HepG2 (cell line): ENCODE results near the gene EXOC7. TPM values are rescaled to one million over a fixed set of nuclear protein-coding genes. Genes with fewer than 3 reads are reported as not detected.

ENCODE experiments used
- FOXC1 ChIP-seq: sonication (generic); formaldehyde crosslinking; IDR thresholded peaks from 2 replicates; pipeline ENCODE4 v1.8.0; 2022; ENCODE audit warnings: mild to moderate bottlenecking, missing genetic modification reagents, borderline replicate concordance
- KDM4B ChIP-seq: sonication (generic); formaldehyde crosslinking; IDR thresholded peaks from 2 replicates; pipeline ENCODE4 v1.4.0; 2020; ENCODE audit warnings: missing genetic modification reagents
- NFYB ChIP-seq: sonication (generic); formaldehyde crosslinking; IDR thresholded peaks from 2 replicates; pipeline ENCODE4 v1.4.0; 2020; ENCODE audit warnings: missing genetic modification reagents
- PLSCR1 ChIP-seq: sonication (generic); formaldehyde crosslinking; IDR thresholded peaks from 2 replicates; pipeline ENCODE4 v1.5.0; 2020; ENCODE audit warnings: missing genetic modification reagents, mild to moderate bottlenecking, borderline replicate concordance
- PRMT3 ChIP-seq: sonication (generic); formaldehyde crosslinking; IDR thresholded peaks from 2 replicates; pipeline ENCODE4 v1.8.1; 2022; ENCODE audit warnings: low read depth, mild to moderate bottlenecking, moderate library complexity, missing genetic modification reagents, borderline replicate concordance
- SNAPC4 ChIP-seq: sonication (generic); formaldehyde crosslinking; IDR thresholded peaks from 2 replicates; pipeline ENCODE4 v1.4.0; 2020; ENCODE audit warnings: mild to moderate bottlenecking, missing genetic modification reagents
- ZKSCAN8 ChIP-seq: IDR thresholded peaks from 2 replicates; pipeline ENCODE4 v1.6.1; 2016; ENCODE audit warnings: borderline replicate concordance, missing genetic modification reagents, missing compliant biosample characterization
- ZNF205 ChIP-seq: IDR thresholded peaks from 2 replicates; pipeline ENCODE4 v1.6.1; 2018; ENCODE audit warnings: missing biosample characterization, missing genetic modification reagents
- ZNF329 ChIP-seq: sonication (generic); formaldehyde crosslinking; IDR thresholded peaks from 2 replicates; pipeline ENCODE4 v1.9.0; 2021; ENCODE audit warnings: low read depth, mild to moderate bottlenecking, missing genetic modification reagents
- ZNF350 ChIP-seq: sonication (generic); formaldehyde crosslinking; IDR thresholded peaks from 2 replicates; pipeline ENCODE4 v1.4.0; 2020; ENCODE audit warnings: mild to moderate bottlenecking, low read depth, missing genetic modification reagents, borderline replicate concordance
- ZNF530 ChIP-seq: sonication (generic); formaldehyde crosslinking; IDR thresholded peaks from 2 replicates; pipeline ENCODE4 v1.5.0; 2020; ENCODE audit warnings: low read depth, mild to moderate bottlenecking, missing genetic modification reagents
- ZNF607 ChIP-seq: sonication (generic); formaldehyde crosslinking; IDR thresholded peaks from 2 replicates; pipeline ENCODE4 v1.5.1; 2020; ENCODE audit warnings: missing genetic modification reagents, mild to moderate bottlenecking, borderline replicate concordance
- ZNF644 ChIP-seq: IDR thresholded peaks from 2 replicates; pipeline ENCODE4 v1.6.1; 2016; ENCODE audit warnings: low read depth
- ZNF749 ChIP-seq: sonication (generic); formaldehyde crosslinking; IDR thresholded peaks from 2 replicates; pipeline ENCODE4 v1.8.0; 2022; ENCODE audit warnings: mild to moderate bottlenecking, missing genetic modification reagents, moderate library complexity, borderline replicate concordance
- ZNF841 ChIP-seq: sonication (generic); formaldehyde crosslinking; IDR thresholded peaks from 2 replicates; pipeline ENCODE4 v1.8.1; 2023; ENCODE audit warnings: missing genetic modification reagents, borderline replicate concordance
- polyA plus RNA-seq, 8 experiments: library from polyadenylated mRNA; depleted of rRNA in 3 of 8; stranded (reverse) in 7 of 8; unstranded in 1 of 8; fragments of >200 nt; fragmentation: Illumina TruSeq in 4 of 8; extraction: Trizol in 4 of 8; gene quantifications; 2 replicates each; pipeline versions ENCODE4 v1.2.1 to v1.2.3, GENCODE V29; 2011 to 2016; ENCODE audit warnings: low read depth in 4 of 8, missing spikeins in 1 of 8, mixed read lengths in 1 of 8; ENCODE audit not compliant: insufficient read depth in 1 of 8
- total RNA-seq, 5 experiments: library from RNA; depleted of rRNA; stranded (reverse); fragments of >200 nt; fragmentation: Illumina TruSeq; extraction: Trizol; gene quantifications; 2 replicates each; pipeline ENCODE4 v1.2.3, GENCODE V29; 2016; ENCODE audit warnings: low read depth in 1 of 5
- TF ChIP-seq, protein P1 (sequence below): sonication (generic); formaldehyde crosslinking; IDR thresholded peaks from 2 replicates; pipeline ENCODE4 v1.5.0; 2020; ENCODE audit warnings: mild to moderate bottlenecking, missing genetic modification reagents, borderline replicate concordance
- TF ChIP-seq, protein P2 (sequence below): IDR thresholded peaks from 2 replicates; pipeline ENCODE4 v1.6.1; 2016; ENCODE audit warnings: low read depth
- TF ChIP-seq, protein P3 (sequence below): sonication (generic); formaldehyde crosslinking; IDR thresholded peaks from 2 replicates; pipeline ENCODE4 v1.8.0; 2022; ENCODE audit warnings: missing genetic modification reagents, mild to moderate bottlenecking, borderline replicate concordance

Gene EXOC7
- total and polyA plus RNA-seq, 2 of the 13 experiments (the other 11 are each of a cell fraction or from before 2014, with no cell fraction given), result 86.9 to 116 TPM

DNA sequence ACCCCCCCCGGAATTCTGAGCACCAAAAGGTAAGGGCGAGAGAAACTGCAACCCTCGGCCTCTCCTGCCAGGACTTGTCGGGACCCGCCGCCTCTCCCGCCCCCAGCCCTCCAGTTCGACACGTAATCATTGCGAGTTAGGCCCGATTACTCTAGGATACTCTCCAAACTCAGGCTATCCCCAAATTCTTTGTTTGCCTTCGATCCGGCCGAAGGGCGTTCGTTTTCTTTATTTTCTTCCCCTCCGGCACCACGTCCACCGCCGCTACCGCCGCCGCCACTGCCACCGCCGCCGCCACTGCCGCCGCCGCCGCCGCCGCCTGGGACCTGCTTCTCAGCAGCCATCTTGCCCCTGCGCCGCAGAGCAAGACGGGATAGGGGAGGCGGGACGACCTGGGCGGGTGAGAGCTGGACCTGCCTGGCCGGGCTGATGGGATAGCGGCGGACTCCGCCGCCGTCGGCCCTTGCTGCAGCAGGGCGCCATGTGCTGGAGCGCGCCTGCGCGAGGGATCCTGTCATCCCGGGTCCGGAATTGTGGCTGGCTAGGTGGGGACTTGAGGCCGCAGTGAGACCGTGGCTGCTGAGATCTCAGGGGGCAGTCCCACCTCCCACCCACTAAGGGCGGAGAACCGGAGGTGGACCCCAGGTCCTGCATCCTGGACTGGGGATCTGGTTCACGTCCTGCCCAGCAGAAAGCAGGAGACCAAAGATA is 31.3 kb downstream of the EXOC7 start, which contains the start of gene SRP68 (continued):
- TF ChIP-seq ZNF350 (CRISPR knock-in tag), result peak; percentile 81
- TF ChIP-seq, protein P1, sequence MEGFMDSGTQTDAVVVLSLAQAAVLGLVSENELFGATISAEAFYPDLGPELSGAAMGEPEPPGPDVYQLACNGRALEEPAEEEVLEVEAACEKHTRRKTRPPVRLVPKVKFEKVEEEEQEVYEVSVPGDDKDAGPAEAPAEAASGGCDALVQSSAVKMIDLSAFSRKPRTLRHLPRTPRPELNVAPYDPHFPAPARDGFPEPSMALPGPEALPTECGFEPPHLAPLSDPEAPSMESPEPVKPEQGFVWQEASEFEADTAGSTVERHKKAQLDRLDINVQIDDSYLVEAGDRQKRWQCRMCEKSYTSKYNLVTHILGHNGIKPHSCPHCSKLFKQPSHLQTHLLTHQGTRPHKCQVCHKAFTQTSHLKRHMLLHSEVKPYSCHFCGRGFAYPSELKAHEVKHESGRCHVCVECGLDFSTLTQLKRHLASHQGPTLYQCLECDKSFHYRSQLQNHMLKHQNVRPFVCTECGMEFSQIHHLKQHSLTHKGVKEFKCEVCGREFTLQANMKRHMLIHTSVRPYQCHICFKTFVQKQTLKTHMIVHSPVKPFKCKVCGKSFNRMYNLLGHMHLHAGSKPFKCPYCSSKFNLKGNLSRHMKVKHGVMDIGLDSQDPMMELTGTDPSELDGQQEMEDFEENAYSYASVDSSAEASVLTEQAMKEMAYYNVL (CRISPR knock-in tag), result peak; percentile 59
- no peak for TF ChIP-seq PRMT3 (CRISPR knock-in tag)
- peak; percentile 90 for TF ChIP-seq FOXC1
- no peak for TF ChIP-seq SNAPC4 (CRISPR knock-in tag)
- TF ChIP-seq NFYB (CRISPR knock-in tag), result peak; percentile 51; the same call in 1 of the 2 replicates
- TF ChIP-seq ZNF607 (CRISPR knock-in tag), result peak; percentile 96
- TF ChIP-seq, protein P2, sequence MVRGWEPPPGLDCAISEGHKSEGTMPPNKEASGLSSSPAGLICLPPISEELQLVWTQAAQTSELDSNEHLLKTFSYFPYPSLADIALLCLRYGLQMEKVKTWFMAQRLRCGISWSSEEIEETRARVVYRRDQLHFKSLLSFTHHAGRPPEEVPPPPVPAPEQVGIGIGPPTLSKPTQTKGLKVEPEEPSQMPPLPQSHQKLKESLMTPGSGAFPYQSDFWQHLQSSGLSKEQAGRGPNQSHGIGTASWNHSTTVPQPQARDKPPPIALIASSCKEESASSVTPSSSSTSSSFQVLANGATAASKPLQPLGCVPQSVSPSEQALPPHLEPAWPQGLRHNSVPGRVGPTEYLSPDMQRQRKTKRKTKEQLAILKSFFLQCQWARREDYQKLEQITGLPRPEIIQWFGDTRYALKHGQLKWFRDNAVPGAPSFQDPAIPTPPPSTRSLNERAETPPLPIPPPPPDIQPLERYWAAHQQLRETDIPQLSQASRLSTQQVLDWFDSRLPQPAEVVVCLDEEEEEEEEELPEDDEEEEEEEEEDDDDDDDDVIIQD, result peak; percentile 57; the same call in 1 of the 2 replicates
- TF ChIP-seq PLSCR1, result no peak
- 0 out of 2 replicates have a peak, but pooled peaks have one; percentile 41 for TF ChIP-seq ZNF841 (CRISPR knock-in tag)
- TF ChIP-seq ZNF205 (CRISPR knock-in tag), result no peak; the same call in 1 of the 2 replicates
- peak; percentile 96; the same call in 1 of the 2 replicates for TF ChIP-seq ZNF749 (CRISPR knock-in tag)
- TF ChIP-seq KDM4B, result peak; percentile 97
- peak; percentile 52; the same call in 1 of the 2 replicates for TF ChIP-seq ZKSCAN8 (CRISPR knock-in tag)
- TF ChIP-seq ZNF329, result peak; percentile 91
- TF ChIP-seq ZNF530 (CRISPR knock-in tag), result no peak
- TF ChIP-seq ZNF644 (CRISPR knock-in tag), result no peak
- TF ChIP-seq, protein P3, sequence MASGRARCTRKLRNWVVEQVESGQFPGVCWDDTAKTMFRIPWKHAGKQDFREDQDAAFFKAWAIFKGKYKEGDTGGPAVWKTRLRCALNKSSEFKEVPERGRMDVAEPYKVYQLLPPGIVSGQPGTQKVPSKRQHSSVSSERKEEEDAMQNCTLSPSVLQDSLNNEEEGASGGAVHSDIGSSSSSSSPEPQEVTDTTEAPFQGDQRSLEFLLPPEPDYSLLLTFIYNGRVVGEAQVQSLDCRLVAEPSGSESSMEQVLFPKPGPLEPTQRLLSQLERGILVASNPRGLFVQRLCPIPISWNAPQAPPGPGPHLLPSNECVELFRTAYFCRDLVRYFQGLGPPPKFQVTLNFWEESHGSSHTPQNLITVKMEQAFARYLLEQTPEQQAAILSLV (CRISPR knock-in tag), result peak; percentile 99
